Hematopoietic multipotent progenitor cell treated with erythropoietin and hydrocortisone succinate and interleukin-3 and kit ligand, for 15 days (in vitro differentiated cells): ENCODE results near the gene GIPC2.
"Not testable (repeated sequence)": the region's sequence is repeated elsewhere in the genome, so short reads cannot be mapped to it uniquely, and the experiment has no call there.

Source experiments
- DNase-seq: peaks from one replicate; pipeline ENCODE4 v3.0.0-alpha.2; 2015; ENCODE audit warnings: low spot score

Gene GIPC2

GRCh38 chr1:78045926-78046778 lies at the start of gene GIPC2:
TSS of gene GIPC2 (plus strand) at chr1:78045966. CDS start at chr1:78046095, 129 bp downstream.
- no peak for DNase-seq

DNA sequence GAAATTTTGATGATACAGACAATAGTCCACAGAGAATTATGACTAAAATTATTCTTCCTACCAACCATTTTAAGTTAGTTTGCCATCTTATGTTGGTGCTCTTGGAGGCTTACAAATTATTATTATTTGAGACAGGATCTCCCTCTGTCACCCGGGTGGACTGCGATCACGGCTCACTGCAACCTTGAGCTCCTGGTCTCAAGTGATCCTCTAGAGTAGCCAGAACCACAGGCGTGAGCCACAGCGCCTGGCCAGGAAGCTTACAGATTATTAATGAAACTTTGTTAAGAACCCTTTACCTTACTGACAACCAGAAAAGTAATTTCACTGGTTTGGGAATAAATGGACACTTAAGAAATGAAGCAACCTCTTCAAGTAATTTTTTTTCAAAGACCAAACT lies 49.0 kb upstream of the GIPC2 start:
- no peak for DNase-seq

GRCh38 chr1:78000536-78000935 lies 45.2 kb upstream of the GIPC2 start:
- not testable (repeated sequence) for DNase-seq

- peak; percentile 89 for DNase-seq
These were observed 42.6 kb upstream of the GIPC2 start for GRCh38 chr1:78003070-78003746.

GRCh38 chr1:78003882-78004718 lies 41.7 kb upstream of the GIPC2 start:
- no peak for DNase-seq

- peak; percentile 96 for DNase-seq
These were observed 40.9 kb upstream of the GIPC2 start, which contains the start of gene DNAJB4 for GRCh38 chr1:78004719-78005447. TSS of gene DNAJB4 (plus strand) at chr1:78004939. CDS start at chr1:78005111, 172 bp downstream.

DNA sequence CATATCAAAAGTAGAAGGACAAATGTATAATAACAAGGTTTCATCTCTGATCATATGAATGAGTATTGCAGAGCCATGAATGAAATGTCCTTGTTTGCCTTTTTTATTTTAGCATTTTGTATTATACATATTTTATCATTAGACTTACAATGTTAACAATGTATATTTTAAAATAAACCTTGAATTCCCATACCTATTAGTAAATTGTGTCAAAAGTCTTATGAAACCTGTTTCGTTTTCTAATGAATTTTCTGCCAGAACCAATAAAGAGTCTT lies 40.4 kb upstream of the GIPC2 start:
- DNase-seq, result peak; percentile 20

DNA sequence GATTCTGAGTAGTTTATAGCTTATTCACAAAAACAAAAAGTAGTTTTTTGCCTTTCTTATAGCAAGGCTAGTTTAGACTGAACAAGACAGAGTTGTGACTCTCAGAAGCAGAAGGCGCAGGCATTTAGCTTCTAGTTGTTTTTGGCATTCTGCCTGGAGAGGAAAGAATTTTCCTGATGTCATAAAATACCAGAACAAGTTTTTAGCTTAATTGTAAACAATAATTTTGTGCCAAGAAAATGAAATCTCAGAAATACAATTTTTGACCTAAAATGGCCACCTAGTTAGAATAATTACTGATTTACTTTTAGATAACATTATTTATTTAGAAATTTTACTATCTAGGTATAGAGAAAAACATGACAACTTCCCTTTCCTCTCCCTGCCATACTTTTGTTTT lies 40.0 kb upstream of the GIPC2 start:
- peak; percentile 73 for DNase-seq

DNA sequence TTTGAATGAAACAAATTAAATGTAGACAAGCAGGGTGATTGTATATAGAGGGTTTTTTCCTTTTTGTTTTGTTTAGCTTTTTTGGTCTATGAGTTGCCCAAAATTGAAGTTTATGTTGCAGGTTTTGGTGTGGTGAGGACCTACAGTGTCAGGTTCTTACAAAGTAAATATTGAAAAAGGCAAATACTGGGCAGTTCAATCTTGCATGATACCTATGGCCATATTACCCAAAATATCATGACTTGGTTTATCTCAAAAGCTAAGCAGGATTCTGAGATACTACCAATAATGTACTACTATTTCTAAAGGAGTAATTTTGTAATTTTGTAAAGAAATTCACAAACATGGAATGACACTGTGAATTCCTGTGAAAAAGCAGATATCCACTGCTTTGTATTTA lies 39.2 kb upstream of the GIPC2 start:
- DNase-seq, result no peak

DNA sequence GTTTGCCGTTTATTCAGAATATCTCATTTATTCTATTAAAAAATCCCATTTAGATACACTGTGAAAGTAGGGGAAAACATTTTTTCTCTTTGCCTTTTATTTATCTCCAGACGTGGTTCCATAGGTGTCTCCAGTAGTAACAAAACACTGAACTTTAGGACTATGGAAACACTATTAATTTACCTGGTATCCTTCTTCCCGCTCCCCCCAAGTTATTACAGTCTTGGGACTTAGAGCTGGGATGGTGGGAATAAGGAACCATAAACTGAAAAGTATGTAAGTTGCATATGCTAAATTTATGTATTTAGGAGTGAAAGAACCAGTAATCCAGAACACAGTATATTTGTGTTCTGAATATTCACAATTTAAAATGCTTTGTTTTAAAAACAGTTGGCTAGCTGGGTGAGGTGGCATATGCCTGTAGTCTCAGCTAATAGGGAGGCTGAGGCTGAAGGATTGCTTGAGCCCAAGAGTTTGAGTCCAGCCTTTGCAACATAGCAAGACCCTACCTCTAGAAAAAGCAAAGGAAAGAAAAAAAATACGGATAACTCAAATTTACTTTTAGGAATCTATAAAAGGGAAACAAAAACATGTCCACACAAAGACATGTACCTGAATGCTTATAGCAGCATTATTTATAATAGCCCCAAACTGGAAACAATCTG lies 38.0 kb upstream of the GIPC2 start:
- no peak for DNase-seq

- no peak for DNase-seq
These were observed 36.5 kb upstream of the GIPC2 start for GRCh38 chr1:78009276-78009675.

DNA sequence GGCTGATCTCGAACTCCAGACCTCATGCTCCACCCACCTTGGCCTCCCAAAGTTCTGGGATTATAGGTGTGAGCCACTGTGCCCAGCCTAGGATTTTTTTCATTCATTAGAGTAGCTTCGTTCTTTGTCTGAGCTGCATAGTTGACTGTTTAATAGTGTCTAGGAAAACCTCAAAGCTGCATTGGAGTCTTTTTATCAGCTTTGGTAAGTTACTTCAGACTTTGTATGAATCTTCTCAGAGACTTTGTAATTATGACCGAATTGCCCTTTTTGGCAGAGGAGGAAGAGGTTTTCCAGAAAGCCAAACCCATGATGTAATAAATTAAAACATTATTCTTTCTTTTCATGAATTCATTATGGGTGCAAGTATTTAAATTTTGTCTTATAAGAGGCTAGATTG lies 35.9 kb upstream of the GIPC2 start:
- no peak for DNase-seq

DNA sequence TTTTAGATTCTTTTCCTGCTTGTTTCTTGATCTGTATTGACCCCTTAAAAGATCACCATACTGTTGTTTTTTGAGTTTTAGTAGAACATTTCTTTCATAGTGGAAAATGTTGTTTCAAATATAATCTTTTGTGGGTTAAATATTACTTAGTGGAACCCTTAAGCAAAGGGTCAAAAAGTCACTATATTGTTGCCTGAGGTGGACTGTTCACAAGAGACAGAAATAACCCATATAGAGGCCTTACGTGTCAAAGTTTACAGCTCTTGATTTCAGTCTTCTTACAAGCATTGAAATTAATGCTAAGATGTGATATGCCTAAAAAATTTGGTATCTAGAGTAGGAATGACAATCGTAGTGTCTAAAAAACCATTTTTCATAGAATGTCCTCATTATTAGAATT lies 34.7 kb upstream of the GIPC2 start:
- DNase-seq, result no peak

DNA sequence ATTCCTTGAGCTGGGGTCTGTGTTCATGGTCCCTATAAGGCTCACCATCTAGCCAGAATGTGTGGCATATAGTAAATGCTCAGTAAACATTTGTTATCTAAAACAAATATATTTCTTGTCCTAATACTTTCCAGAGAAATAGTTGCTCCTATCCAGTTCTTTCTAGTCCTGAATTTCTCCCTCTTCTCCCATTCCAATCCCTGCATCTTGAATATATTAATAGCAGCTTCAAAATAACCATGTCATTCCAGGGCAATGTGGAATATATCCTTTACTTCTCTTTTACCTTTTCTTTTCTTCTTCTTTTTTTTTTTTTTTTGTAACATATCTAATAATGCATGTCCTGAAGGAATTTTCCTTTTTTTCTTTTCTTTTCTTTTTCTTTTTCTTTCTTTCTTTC lies 30.6 kb upstream of the GIPC2 start:
- no peak for DNase-seq

DNA sequence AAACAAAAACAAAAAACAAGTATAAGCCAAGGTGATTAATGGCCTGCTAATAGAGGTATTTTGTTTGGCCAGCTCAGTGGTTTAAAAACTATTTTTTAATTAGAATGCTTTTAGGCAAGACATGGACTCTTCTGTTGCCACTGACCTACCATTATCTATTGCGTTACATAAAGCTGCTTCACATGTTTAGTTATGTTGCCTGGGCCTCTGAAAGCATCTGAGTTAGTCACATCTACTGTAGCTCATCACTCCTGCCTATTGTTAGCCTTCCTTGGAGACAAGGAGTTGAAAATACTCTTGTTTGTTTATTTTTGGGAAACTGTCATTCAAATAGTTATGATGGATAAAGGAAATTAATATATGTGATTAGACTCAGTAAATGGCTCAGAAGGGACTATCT lies 26.7 kb upstream of the GIPC2 start:
- no peak for DNase-seq

DNA sequence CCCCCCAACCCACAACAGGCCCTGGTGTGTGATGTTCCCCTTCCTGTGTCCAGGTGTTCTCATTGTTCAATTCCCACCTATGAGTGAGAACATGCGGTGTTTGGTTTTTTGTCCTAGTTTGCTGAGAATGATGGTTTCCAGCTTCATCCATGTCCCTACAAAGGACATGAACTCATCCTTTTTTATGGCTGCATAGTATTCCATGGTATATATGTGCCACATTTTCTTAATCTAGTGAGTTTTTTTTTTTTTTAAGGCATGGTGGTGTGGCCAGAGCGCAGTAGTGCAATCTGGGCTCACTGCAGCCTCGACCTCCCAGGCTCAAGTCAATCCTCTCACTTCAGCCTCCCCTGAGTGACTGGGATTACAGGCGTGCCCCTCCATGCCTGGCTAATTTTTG lies 24.6 kb upstream of the GIPC2 start:
- DNase-seq, result not testable (repeated sequence)

- no peak for DNase-seq
These were observed 16.0 kb upstream of the GIPC2 start for GRCh38 chr1:78029793-78030192.

- DNase-seq, result no peak
These were observed 12.6 kb upstream of the GIPC2 start for GRCh38 chr1:78032996-78033796.

DNA sequence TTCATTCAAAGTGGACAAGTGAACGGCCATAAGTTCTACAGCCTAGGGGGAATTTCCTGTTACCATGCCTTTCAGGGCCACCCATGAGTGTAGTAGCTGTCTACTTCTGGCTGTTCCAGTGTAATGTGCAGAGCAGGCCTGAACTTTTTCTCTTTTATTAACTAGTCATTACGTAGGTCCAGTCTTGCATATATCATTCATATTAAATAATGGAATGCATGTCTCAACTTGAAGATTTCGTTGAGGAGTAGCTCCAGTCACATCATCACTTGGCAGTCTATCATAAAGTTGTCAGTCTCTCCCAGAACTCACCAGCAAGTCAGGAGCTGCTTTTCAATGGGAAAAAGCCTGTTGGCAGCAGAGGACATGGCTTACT lies 12.0 kb upstream of the GIPC2 start:
- DNase-seq, result no peak

DNA sequence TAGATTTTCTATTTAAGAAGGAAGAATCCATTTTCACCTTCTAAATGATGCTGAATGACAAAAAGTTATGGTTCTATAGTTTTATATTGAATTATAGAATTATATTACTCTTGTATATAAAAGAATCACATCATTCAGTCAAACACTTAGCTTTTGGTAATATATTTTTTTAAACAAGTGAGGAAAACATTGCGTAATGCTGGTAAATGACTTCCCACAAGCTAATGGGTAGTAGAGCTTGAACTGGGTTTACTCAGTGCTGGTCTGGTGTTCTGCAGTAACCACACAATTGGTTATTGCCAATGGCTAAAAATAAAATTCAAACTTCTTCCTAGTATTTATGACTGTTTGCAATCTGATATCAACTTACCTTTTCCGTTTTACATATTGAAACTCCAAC lies 10.6 kb upstream of the GIPC2 start:
- DNase-seq, result no peak

- DNase-seq, result no peak
These were observed 9.3 kb upstream of the GIPC2 start for GRCh38 chr1:78036450-78036849.
